Suppressor macrophage treated with lipopolysaccharide for 4 hours (primary cell): ENCODE measurements around the gene ADAMTSL1.

Source experiments
- DNase-seq: peaks from one replicate; pipeline ENCODE4 v3.0.0-alpha.2; 2020

ADAMTSL1 gene

GRCh38 chr9:18473652-18474279 lies at the start of gene ADAMTSL1:
Gene ADAMTSL1, plus strand, starts transcription at chr9:18474153. Its CDS starts 80 bp downstream, at chr9:18474233.
- no peak for DNase-seq

- DNase-seq, result no peak
Measured at GRCh38 chr9:18427691-18428090, 46.3 kb upstream of the ADAMTSL1 start.

DNA sequence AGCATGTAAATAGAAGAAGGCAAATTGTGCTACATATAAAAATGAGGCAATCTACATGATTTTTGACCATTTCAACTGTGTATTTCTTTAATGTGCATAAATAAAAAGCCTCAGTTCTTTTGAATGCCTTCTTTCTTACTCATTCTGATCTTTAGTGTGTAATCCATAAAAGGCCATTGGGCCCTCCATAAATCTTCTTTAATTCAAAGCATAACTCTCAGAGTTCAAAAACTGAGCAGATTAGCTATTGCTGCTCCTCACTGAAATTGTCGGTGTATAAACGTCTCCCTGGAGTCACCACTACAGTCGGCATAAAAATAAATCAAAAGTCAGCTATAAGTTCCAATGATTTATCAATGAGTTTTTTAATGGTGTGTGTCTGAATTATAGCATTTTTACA lies 45.3 kb upstream of the ADAMTSL1 start:
- no peak for DNase-seq

GRCh38 chr9:18429070-18429469 lies 44.9 kb upstream of the ADAMTSL1 start:
- no peak for DNase-seq

GRCh38 chr9:18433620-18434019 lies 40.3 kb upstream of the ADAMTSL1 start:
- no peak for DNase-seq

- DNase-seq, result no peak
Measured at GRCh38 chr9:18437315-18438201, 36.4 kb upstream of the ADAMTSL1 start.

DNA sequence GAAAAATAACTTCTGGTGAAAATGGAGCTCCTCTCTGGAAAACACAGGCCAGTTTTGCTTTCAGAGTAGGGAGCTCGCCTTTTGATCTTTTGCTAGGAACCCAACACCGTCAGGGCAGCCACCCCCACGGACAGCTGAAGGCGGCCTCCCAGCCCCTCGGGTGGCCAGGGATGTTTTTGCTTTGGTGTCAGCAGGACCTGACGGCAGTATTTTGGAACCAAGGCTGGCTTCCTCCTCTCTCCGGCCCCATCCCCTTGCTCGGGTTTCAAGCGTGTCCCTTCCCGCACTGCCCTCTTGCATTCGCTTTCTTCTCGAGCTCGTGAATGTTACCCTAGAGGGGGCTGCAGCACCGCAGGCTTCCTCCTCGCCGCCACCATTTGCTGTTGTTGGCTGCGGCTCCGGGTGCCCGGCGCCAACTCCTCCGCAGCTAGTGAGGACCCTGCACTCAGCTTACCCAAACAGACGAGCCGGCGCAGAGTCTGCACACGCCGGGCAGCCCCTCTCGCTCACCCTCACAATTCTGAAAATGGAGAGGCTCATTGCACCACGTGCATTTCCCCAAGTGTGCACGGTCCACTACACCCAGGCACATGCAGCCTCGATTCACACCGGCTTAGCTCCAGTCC lies 35.5 kb upstream of the ADAMTSL1 start:
- DNase-seq, result no peak

- no peak for DNase-seq
Measured at GRCh38 chr9:18438951-18439350, 35.0 kb upstream of the ADAMTSL1 start.

DNA sequence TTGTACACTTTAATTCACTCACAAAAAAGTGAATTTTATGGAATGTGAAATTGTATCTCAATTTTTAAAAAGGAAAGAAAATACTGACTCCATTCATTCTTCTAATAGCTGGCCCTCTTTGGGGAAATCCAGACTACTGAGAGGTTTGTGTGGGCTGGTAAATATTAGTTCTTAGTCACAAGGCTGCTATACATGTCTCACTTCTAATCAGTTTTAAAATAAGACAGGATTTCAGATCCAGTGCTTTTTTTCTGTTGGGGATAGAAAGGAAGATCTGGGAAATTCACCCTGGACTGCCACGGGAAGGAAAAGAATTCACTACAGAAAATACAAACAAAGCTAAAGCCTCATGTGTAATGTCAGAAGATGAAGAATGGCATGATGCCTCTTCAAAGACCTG lies 32.7 kb upstream of the ADAMTSL1 start:
- DNase-seq, result no peak

DNA sequence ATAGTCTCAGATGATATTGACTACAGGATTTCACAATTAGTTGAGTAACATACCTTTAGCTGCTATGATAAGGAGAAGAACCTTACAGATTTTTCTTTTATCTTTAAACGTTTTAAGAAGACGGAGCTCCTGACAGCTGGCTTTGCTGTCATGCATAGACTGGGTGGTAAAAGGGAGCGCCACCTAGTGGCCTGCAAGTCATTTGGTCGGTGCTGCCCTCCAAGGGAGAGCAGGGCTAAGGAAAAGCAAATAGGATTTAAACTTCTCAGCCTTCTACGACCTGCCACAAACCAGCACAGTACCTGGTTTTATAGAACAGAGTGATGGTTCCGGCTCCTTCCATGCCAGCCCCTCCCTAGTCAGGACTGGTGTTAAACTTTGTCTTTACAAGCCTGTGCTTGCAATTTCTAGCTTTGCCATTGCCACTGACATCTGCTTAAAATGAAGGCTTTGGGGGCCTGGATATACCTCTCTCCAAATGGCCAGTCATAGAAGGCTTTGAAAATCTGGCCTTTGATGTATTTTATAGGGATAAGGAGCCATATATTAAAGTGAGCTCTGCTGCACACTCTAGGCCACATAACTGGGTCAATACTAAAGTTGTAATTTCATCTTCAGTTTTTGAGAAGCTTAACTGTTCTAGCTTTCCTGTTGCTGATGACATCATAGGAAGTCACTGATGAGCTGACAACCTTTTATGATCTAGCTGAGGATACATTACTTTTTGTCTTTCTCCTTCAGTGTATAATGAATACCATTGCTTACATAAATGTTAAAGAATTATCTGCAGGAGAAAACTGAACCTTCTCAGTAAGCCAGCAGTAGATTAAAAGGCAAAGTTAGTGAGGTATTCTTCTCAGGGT lies 31.1 kb upstream of the ADAMTSL1 start:
- peak; percentile 69 for DNase-seq

- DNase-seq, result no peak
Measured at GRCh38 chr9:18447131-18447530, 26.8 kb upstream of the ADAMTSL1 start.

DNA sequence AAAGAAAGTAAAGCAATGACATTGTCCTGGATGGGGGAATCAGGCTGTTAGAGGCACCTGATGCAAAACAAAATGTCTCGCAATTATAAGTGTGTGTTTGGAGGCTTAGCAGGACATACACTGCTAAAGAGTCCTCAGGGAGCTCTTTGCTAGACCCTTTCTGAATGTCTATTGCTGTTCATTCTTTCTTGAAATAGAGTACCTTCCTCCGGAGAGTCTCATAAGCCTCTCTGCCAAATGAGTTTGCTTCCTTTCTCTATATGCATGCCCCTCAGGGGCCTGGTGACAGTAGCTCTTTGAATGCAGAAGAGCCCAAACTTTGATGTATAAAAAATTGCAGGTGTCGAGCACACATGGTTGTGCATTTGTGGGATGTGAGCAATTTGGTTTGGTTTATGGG lies 26.4 kb upstream of the ADAMTSL1 start:
- no peak for DNase-seq

DNA sequence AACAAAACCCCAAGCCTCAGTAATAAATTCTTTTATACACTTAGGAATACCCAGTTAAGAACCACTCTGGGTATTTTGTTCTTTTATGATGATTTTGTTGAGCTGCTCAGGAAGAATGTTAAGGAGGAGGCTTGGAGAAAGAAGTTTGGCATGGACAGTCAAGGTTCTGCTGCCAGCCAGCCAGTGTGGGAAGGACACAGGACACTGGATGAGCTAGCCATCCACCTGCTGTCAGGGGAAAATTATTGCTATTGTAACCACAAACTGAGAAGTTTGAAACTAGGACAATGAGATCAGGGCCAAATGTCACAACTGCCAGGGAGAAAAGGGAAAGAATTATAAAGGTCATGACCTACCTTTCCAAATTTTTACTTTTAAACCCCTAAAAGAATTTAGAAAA lies 25.9 kb upstream of the ADAMTSL1 start:
- no peak for DNase-seq

DNA sequence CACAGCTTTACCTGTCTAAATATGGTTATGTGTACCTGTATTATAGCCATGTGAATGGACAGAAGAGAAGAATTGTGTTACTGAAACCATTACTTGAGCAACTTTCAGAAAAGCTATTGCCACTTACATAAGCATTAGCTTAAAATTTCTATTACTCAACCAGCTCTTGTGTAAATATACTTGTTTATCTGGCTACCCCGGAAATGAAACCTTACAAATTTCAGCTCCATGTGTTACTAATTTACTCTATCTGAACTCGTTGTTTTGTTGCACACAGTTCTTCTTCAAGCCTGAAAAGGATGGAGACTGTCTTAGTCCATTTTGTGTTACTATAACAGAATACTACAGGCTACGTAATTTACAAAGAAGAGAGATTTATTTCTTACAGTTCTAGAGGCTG lies 22.5 kb upstream of the ADAMTSL1 start:
- no peak for DNase-seq

DNA sequence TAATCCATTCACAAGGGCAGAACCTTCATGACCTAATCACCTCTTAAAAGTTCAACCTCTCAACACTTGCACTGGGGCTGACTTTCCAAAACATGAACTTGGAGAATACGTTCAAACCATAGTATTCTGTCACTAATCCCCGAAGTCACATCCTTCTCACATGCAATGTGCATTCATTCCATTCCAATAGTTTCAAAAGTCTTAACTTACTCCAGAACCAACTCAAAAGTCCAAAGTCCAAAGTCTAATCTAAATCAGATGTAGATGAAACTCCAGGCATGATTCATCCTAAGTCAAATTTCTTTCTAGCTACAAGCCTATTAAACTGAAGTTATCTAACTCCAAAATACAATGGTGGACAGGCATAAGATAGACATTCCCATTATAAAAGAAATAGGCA lies 21.7 kb upstream of the ADAMTSL1 start:
- DNase-seq, result no peak

- no peak for DNase-seq
Measured at GRCh38 chr9:18456624-18457237, 17.2 kb upstream of the ADAMTSL1 start.

DNA sequence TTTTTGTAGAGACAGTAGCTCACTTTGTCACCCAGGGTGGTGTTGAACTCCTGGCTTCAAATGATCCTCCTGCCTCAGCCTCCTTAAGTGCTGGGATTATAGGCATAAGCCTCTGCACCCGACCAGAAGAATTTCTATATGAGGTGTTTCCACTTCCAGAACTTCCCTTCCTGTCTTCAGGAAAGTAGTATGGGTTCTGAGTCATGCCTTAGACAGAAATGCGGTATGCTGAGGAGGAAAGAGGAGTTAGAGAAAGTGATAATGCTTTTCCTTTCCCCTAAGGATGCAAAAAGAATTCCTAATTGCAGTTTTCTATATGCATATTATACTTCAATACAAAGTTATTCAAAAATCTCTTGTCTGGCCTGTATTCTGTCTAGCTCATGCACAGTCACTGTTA lies 16.4 kb upstream of the ADAMTSL1 start:
- no peak for DNase-seq

DNA sequence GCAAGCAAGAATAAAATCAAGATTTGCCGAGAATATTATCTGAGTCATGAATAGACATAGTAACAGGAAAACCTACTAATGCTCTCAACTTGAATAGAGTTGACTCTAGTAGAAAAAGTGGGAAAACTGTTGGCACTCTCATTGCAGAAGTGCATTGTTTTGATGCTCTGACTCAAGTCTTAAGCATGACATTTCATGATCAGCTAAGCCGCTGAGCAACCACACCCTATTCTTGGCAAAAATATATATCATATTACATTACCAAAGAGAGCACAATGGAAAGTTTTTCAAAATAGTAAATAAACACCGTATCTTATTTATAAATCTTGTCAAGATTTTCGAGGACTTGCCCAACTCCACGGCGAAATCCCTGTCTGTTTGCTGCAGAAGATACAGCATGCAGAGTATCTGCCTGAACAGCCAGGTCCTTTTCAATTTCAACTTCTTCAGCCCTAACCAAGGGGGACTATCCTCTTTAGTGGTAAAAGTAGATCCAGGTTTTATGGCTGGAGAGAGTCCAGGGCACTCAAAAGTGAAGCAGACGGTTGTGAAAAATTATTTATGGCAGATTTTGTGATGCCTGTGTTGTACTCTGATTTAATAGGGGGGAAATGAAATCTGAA lies 13.9 kb upstream of the ADAMTSL1 start:
- no peak for DNase-seq

DNA sequence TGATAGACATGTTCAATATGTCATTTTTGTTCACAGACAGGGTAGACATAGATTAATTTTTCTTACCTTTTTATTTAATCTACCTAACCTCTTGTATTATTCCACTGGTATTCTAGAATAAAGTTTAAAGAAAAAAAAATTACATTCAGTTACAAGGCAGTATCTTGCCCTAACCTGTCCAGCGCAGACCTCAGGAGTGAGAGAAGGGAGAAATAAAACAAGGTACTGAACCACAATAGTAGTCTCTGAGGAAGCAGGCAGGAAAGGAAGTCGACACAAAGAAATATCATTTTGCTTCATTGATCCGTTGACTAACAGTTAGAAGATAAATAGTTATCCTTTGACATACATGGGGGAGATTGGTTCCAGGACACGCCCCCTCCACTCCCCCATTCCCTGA lies 12.5 kb upstream of the ADAMTSL1 start:
- DNase-seq, result no peak

- no peak for DNase-seq
Measured at GRCh38 chr9:18463991-18464390, 10.0 kb upstream of the ADAMTSL1 start.

DNA sequence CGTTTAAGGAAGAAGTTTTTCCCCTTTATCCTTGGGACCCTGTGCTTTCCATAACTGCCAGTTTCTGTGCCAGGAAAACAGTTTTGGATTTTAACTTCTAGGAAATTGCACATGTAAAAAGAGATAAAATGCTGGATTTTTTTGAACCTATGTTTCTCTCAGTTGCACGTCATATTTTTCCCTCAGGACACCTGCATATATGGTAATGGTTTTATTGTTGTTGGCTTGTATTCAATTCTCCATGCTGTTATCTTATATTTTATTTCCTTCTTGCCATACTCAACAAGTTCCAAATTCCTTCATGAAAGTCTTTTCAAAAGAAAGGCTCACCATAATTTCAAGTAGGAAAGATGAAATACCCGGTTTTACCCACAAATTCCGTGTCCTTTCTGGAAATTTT lies 7.9 kb upstream of the ADAMTSL1 start:
- no peak for DNase-seq

DNA sequence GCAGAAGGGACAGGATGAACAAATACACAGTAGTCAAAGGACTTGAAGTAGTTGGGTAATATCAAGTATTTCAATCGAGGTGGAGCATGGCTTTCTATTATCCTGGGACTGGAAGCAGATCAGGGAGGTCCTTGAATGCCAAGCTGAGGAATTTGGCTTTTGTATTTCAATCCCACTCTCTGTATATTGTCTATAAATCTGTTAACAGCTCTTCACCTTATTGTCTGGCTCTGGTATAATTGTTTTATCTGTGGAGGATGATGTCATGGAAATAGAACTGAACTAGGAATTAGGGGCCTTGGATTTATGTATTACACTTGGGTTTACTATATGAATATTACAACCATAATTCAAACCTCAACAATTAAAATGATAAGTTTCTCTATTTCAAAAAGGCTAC lies 6.3 kb upstream of the ADAMTSL1 start:
- DNase-seq, result no peak
